HG03521 (cell line): ENCODE measurements around the gene SLC16A1.
"Not testable (repeated sequence)": the region's sequence is repeated elsewhere in the genome, so short reads cannot be mapped to it uniquely, and the experiment has no call there.

Experiments used
- ATAC-seq: cut with Tn5 transposase; IDR thresholded peaks from one replicate; pipeline ENCODE4 v1.9.1; 2021; ENCODE audit warnings: mild to moderate bottlenecking, moderate library complexity; ENCODE audit not compliant: unreplicated experiment

Gene SLC16A1

GRCh38 chr1:112926858-112927257 is 29.1 kb downstream of the SLC16A1 start:
- no peak for ATAC-seq

- no peak for ATAC-seq
Measured at GRCh38 chr1:112925015-112925414, 31.0 kb downstream of the SLC16A1 start.

- no peak for ATAC-seq
Measured at GRCh38 chr1:112923959-112924349, 32.0 kb downstream of the SLC16A1 start.

- ATAC-seq: no peak
Measured at GRCh38 chr1:112923234-112923958, 32.6 kb downstream of the SLC16A1 start.

GRCh38 chr1:112911506-112912220 is 44.3 kb downstream of the SLC16A1 start:
- no peak for ATAC-seq

- no peak for ATAC-seq
Measured at GRCh38 chr1:112909847-112910246, 46.1 kb downstream of the SLC16A1 start.

- ATAC-seq: no peak
Measured at GRCh38 chr1:112906150-112906698, 49.8 kb downstream of the SLC16A1 start.

- ATAC-seq: no peak
Measured at GRCh38 chr1:112905395-112906149, 50.4 kb downstream of the SLC16A1 start.

GRCh38 chr1:112904831-112905261 is 51.1 kb downstream of the SLC16A1 start:
- no peak for ATAC-seq

GRCh38 chr1:112904071-112904830 is 51.7 kb downstream of the SLC16A1 start:
- ATAC-seq: no peak

GRCh38 chr1:112902221-112902620 is 53.8 kb downstream of the SLC16A1 start:
- no peak for ATAC-seq

- ATAC-seq: no peak
Measured at GRCh38 chr1:112901387-112901786, 54.6 kb downstream of the SLC16A1 start.

GRCh38 chr1:112896783-112897182 is 59.2 kb downstream of the SLC16A1 start:
- ATAC-seq: no peak

GRCh38 chr1:112894561-112895011 is 61.4 kb downstream of the SLC16A1 start:
- ATAC-seq: no peak

GRCh38 chr1:112894010-112894292 is 62.0 kb downstream of the SLC16A1 start:
- no peak for ATAC-seq

GRCh38 chr1:112893288-112894009 is 62.5 kb downstream of the SLC16A1 start:
- no peak for ATAC-seq

GRCh38 chr1:112889906-112890305 is 66.1 kb downstream of the SLC16A1 start:
- ATAC-seq: not testable (repeated sequence)

GRCh38 chr1:112889052-112889768 is 66.8 kb downstream of the SLC16A1 start:
- no peak for ATAC-seq

- ATAC-seq: no peak
Measured at GRCh38 chr1:112888630-112889029, 67.4 kb downstream of the SLC16A1 start.
